Loucy (cell line): ENCODE results near the gene DNAH17.

ENCODE experiments used
- H2AFZ ChIP-seq: fragments of 200-600 bp; sonication (generic); 2 replicates; pipeline ENCODE4 v1.6.0; 2016; ENCODE audit warnings: antibody characterized with exemption, mild to moderate bottlenecking, low read length, moderate library complexity
- H3F3A ChIP-seq: fragments of 200-600 bp; 2 replicates; pipeline ENCODE4 v1.6.0; 2016; ENCODE audit warnings: antibody characterized with exemption, low read depth, mild to moderate bottlenecking
- H3K27me3 ChIP-seq: fragments of 200-600 bp; sonication (generic); 2 replicates; pipeline ENCODE4 v1.6.1; 2014; ENCODE audit warnings: low read length, mild to moderate bottlenecking; ENCODE audit not compliant: insufficient read depth, poor library complexity, severe bottlenecking
- H3K36me3 ChIP-seq: fragments of 200-600 bp; sonication (generic); 2 replicates; pipeline ENCODE4 v1.6.1; 2016; ENCODE audit warnings: low read length; ENCODE audit not compliant: insufficient read depth
- H3K4me1 ChIP-seq: fragments of 200-600 bp; sonication (generic); 2 replicates; pipeline ENCODE4 v1.5.1; 2014; ENCODE audit warnings: low read length, mild to moderate bottlenecking; ENCODE audit not compliant: insufficient read depth, poor library complexity, severe bottlenecking
- H3K4me2 ChIP-seq: fragments of 200-600 bp; sonication (generic); 2 replicates; pipeline ENCODE4 v1.6.0; 2014; ENCODE audit warnings: antibody characterized with exemption, low read length, low read depth, mild to moderate bottlenecking; ENCODE audit not compliant: poor library complexity, severe bottlenecking
- H3K4me3 ChIP-seq: fragments of 200-600 bp; sonication (generic); 2 replicates; pipeline ENCODE4 v1.5.1; 2014; ENCODE audit warnings: low read length, mild to moderate bottlenecking, mixed read lengths; ENCODE audit not compliant: poor library complexity, severe bottlenecking
- H3K79me2 ChIP-seq: fragments of 200-600 bp; sonication (generic); 2 replicates; pipeline ENCODE4 v1.6.1; 2014; ENCODE audit warnings: low read length; ENCODE audit not compliant: insufficient read depth
- H3K9ac ChIP-seq: fragments of 200-600 bp; sonication (generic); 2 replicates; pipeline ENCODE4 v1.6.0; 2014; ENCODE audit warnings: mild to moderate bottlenecking, low read depth, low read length, moderate library complexity; ENCODE audit not compliant: poor library complexity, severe bottlenecking
- H3K9me2 ChIP-seq: fragments of 200-600 bp; sonication (generic); replicated peaks from 2 replicates; pipeline ENCODE4 v1.6.1; 2016; ENCODE audit warnings: low read depth, low read length, mixed read lengths
- H3K9me3 ChIP-seq: fragments of 200-600 bp; sonication (generic); 2 replicates; pipeline ENCODE4 v1.6.1; 2014; ENCODE audit warnings: mild to moderate bottlenecking, antibody characterized with exemption, low read length, low read depth; ENCODE audit not compliant: insufficient read depth
- H4K20me1 ChIP-seq: fragments of 200-600 bp; sonication (generic); 2 replicates; pipeline ENCODE4 v1.6.0; 2014; ENCODE audit warnings: antibody characterized with exemption, low read length, mild to moderate bottlenecking; ENCODE audit not compliant: insufficient read depth, poor library complexity, severe bottlenecking
- EZH2phosphoT487 ChIP-seq: fragments of 200-600 bp; IDR thresholded peaks from 2 replicates; pipeline ENCODE4 v1.6.1; 2018; ENCODE audit warnings: antibody characterized with exemption, mild to moderate bottlenecking, moderate library complexity, borderline replicate concordance
- TF ChIP-seq, protein P1 (sequence below): fragments of 200-600 bp; sonication (generic); conservative IDR thresholded peaks from 2 replicates; pipeline ENCODE4 v1.5.1; 2014; ENCODE audit warnings: mild to moderate bottlenecking, antibody characterized with exemption, low read length

The DNAH17 gene

DNA sequence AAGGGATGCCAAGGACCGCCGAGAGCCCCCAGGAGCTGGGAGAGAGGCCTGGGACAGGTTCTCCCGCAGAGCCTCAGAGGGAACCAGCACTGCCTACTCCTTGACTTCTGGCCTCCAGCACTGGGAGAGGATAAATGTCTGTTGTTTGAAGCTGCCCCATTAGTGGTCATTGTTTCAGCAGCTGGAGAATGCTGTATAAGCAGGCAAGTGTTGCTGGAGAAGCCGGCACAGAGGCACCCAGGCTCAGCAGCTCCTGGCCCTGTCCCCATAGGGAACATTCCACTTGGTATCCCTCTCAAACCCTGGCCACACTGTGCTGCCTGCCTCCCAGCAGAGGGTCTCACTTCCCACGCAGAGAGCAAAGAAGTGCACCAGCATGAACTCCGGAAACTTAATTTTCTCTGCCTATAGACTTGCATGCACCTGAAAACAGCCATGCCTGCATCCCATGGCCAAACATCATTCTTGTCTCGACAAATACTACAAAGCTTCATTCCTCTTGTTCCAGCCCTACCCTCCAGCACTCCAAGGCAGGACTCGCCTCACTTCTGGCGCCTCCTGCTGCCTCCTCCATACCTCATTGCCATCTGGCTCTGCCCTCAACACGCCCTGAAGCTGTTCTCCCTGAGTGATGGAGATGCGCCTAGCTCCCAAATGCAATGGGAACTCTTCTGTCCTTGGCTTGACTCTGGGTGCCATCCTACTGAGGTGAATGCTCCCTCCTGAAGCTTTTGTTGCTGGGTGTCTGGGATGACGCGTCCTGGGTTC, 88.1 kb downstream of the DNAH17 start:
- H3K9me2 ChIP-seq: no peaks in the 10 kb centered on the region
- H3K4me1 ChIP-seq: no peaks in the 10 kb centered on the region
- H3K79me2 ChIP-seq: no peaks in the 10 kb centered on the region
- TF ChIP-seq EZH2phosphoT487: no peak
- TF ChIP-seq, protein P1, sequence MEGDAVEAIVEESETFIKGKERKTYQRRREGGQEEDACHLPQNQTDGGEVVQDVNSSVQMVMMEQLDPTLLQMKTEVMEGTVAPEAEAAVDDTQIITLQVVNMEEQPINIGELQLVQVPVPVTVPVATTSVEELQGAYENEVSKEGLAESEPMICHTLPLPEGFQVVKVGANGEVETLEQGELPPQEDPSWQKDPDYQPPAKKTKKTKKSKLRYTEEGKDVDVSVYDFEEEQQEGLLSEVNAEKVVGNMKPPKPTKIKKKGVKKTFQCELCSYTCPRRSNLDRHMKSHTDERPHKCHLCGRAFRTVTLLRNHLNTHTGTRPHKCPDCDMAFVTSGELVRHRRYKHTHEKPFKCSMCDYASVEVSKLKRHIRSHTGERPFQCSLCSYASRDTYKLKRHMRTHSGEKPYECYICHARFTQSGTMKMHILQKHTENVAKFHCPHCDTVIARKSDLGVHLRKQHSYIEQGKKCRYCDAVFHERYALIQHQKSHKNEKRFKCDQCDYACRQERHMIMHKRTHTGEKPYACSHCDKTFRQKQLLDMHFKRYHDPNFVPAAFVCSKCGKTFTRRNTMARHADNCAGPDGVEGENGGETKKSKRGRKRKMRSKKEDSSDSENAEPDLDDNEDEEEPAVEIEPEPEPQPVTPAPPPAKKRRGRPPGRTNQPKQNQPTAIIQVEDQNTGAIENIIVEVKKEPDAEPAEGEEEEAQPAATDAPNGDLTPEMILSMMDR: 0 out of 2 replicates have a peak, but pooled peaks have one; percentile 11
- H3K9me3 ChIP-seq: no peaks in the 10 kb centered on the region
- no peaks in the 10 kb centered on the region for H3K27me3 ChIP-seq
- no peaks in the 10 kb centered on the region for H3K36me3 ChIP-seq
- no peaks in the 10 kb centered on the region for H3F3A ChIP-seq
- no peak overlapping the region for H3K4me3 ChIP-seq
- H3K9ac ChIP-seq: no peak overlapping the region
- no peak overlapping the region for H2AFZ ChIP-seq
- H4K20me1 ChIP-seq: no peaks in the 10 kb centered on the region
- H3K4me2 ChIP-seq: no peak overlapping the region

DNA sequence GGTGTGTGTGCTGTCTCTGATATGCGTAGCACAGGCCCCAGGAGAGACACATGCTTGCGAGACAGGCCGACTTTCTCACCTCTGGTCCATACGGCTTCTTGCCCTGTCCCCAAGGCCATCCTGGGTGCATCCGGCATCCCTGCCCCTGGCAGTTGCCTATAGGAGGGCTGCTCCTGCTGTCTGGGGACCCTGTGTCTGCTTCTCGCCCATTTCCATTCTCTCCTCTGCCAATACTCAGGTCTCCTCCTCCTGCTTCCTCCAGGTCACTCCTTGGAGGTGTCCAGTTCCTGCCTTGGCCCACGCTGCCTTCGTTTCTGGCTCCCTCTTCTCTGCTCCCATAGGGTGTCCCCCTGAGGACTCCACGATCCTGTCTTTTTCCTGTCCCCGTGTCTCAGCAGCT, 89.0 kb downstream of the DNAH17 start:
- no peak overlapping the region for H2AFZ ChIP-seq
- H3K9me2 ChIP-seq: no peaks in the 10 kb centered on the region
- H3K36me3 ChIP-seq: no peaks in the 10 kb centered on the region
- H3K4me3 ChIP-seq: no peak overlapping the region
- no peak overlapping the region for H3K4me2 ChIP-seq
- H3K79me2 ChIP-seq: no peaks in the 10 kb centered on the region
- TF ChIP-seq, protein P1: no peak
- H3K4me1 ChIP-seq: no peaks in the 10 kb centered on the region
- H3K9ac ChIP-seq: no peak overlapping the region
- H3K9me3 ChIP-seq: no peaks in the 10 kb centered on the region
- H4K20me1 ChIP-seq: no peaks in the 10 kb centered on the region
- H3K27me3 ChIP-seq: no peaks in the 10 kb centered on the region
- no peaks in the 10 kb centered on the region for H3F3A ChIP-seq

DNA sequence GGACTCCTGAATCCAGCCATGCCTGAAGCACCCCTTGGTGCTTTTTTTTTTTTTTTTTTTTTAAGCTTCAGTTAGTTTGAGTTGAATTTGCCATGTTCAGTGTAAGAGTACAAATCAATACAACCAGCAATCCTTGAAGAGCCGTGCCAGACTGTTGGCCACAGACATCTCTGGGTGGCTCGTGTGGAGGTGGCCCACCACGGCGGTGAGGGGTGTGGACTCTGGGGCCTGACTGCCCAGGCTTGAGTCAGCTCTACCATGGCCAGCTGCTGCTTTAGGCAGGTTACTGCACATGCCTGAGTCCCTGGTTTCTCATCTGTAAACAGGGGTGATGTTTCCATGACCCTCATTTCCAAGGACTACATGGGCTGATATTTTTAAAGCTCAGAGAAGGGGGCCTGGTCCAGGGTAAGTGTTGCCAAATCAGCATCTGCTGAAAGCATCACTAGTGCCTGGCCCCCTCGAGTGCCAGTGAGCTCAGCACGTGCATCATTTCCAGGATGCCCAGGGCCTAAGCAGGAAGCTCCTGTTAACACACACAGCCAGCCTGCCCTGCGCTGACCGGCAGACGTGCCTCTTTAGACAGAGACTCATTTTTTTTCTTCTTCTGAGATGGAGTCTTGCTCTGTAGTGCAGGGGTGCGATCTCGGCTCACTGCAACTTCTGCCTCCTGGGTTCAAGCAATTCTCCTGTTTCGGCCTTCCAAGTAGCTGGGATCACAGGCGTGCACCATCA, 90.1 kb downstream of the DNAH17 start:
- H4K20me1 ChIP-seq: no peaks in the 10 kb centered on the region
- H3K9ac ChIP-seq: no peak overlapping the region
- no peaks in the 10 kb centered on the region for H3K27me3 ChIP-seq
- no peak overlapping the region for H3K4me2 ChIP-seq
- no peak overlapping the region for H2AFZ ChIP-seq
- H3K9me3 ChIP-seq: no peaks in the 10 kb centered on the region
- no peaks in the 10 kb centered on the region for H3F3A ChIP-seq
- TF ChIP-seq EZH2phosphoT487: no peak
- TF ChIP-seq, protein P1: no peak
- H3K9me2 ChIP-seq: no peaks in the 10 kb centered on the region
- H3K4me1 ChIP-seq: no peaks in the 10 kb centered on the region
- no peak overlapping the region for H3K4me3 ChIP-seq
- no peaks in the 10 kb centered on the region for H3K79me2 ChIP-seq
- H3K36me3 ChIP-seq: no peaks in the 10 kb centered on the region
